H1 (cell line): ENCODE measurements around the gene GCSH. TPM values are rescaled to one million over a fixed set of nuclear protein-coding genes. Genes with fewer than 3 reads are reported as not detected.

Experiments used
- ATF2 ChIP-seq: IDR thresholded peaks from 2 replicates; pipeline ENCODE4 v1.6.1; 2012; ENCODE audit warnings: low read length, inconsistent platforms
- BCL11A ChIP-seq, 2 experiments: IDR thresholded peaks; one replicate each; pipeline ENCODE4 v1.6.1; 2011; ENCODE audit warnings: low read depth in 2 of 2, low read length in 2 of 2, mild to moderate bottlenecking in 2 of 2
- CHD7 ChIP-seq: fragments of 300-600 bp; sonication (generic); IDR thresholded peaks from 2 replicates; pipeline ENCODE4 v1.7.1; 2012; ENCODE audit warnings: low read length, moderate library complexity, mild to moderate bottlenecking, inconsistent platforms; ENCODE audit not compliant: insufficient replicate concordance
- EGR1 ChIP-seq: IDR thresholded peaks from 2 replicates; pipeline ENCODE4 v1.6.1; 2011; ENCODE audit warnings: low read depth, low read length, borderline replicate concordance
- GTF2F1 ChIP-seq: IDR thresholded peaks from 2 replicates; pipeline ENCODE4 v1.6.1; 2012; ENCODE audit warnings: low read depth, low read length, improper control_type of control experiment, borderline replicate concordance
- polyA plus RNA-seq, 7 experiments: library from polyadenylated mRNA; depleted of rRNA in 3 of 7; stranded (reverse) in 5 of 7; unstranded in 2 of 7; fragments of >200 nt in 5 of 7; fragments of 200-250 nt in 2 of 7; gene quantifications; 1 replicate in 5 of 7; 2 replicates in 1 of 7; 4 replicates in 1 of 7; pipeline versions ENCODE4 v1.2.1 to v1.2.3, GENCODE V29; 2011 to 2013; ENCODE audit warnings: missing spikeins in 2 of 7, mixed read lengths in 2 of 7
- total RNA-seq: library from RNA; stranded (reverse); fragmentation: NEBNext Ultra II Directional; extraction: Animal tissue kit (Norgen Biotek cat#: 25700); gene quantifications from 2 replicates; pipeline ENCODE4 v1.2.1, GENCODE V29; 2021

Gene GCSH
- total and polyA plus RNA-seq, 2 of the 8 experiments (the other 6 are each of a cell fraction or from before 2014, with no cell fraction given), result 28.2 to 108 TPM

- no peak for TF ChIP-seq CHD7
- no peak for TF ChIP-seq EGR1
- no peak for TF ChIP-seq GTF2F1
- no peak for TF ChIP-seq ATF2
- no peak for TF ChIP-seq BCL11A (IDR thresholded peaks at IDR 0.05; ENCODE audit: low read depth in 2 of 2, low read length in 2 of 2)
- TF ChIP-seq, all 59 proteins: peak for 0
Observed at GRCh38 chr16:81143921-81144471, 47.8 kb upstream of the GCSH start (continued).
